ENCODE results near the gene DLG5.

DLG5 gene

DNA sequence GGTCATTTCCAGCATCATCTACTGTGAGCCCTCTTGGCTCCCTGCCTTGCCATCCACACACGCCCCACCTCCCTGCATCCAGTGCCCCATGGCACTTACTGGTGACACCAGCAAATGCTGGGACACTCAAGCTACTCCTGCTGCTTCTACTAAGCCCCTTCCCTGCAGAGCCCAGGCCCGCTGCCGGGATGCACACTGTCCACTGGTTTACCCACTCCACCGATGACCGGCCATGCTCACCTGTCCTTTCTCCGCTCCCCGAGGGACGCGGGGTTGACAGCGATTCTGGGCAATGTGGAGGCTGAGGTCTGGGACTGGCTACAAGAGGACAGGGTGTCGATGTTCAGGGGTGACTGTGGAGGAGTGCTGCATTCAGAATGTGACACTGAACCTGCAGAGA lies 110.2 kb downstream of the DLG5 start:
- no peak for DNase-seq

DNA sequence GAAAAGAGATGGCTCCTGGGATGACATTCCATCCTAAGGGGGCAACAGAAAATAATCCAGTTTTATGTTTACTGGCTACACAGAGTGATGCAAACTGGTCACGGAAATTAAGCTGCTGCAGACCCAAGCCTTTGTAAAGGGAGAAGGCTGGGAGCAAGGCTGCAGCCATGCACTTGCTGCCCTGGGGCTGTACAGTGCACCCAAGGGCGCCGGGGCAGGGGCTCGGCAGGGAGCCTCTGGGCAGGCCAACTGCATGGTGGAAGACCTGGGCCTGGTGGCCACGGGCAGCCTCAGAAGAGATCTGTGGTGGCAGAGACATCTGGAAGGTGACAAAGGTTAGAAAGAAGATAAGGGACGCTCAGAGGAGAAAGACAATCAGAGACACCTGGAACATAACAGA lies 113.8 kb downstream of the DLG5 start:
- DNase-seq = no peak

DNA sequence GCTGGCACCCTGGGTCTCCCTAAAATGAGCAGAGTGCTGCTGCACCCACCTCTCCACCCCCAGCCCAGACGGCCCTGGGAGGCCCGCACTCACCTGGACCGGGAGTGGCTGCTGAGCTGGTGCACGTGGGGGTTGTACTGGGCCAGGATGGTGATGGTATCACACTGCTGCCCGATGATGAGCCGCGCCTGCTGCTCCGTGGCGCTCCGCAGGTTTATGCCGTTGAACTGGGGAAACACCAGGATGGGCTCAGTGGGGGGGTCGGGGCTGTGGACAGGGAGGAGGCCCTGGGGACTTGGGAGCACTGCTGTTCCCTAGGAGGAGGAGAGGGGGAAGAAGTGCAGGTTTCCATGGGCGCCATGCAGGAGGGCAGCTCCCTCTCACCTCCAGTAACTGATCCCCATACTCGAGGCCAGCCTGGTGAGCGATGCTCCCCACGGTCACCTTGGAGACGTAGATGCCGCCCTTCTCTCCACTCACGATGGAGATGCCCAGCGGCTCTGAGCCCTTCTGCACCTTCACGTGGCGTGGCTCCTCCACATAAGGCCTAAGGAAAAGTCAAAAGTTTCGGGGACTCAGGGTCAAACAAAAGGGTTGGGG lies 114.6 kb downstream of the DLG5 start:
- no peak for DNase-seq

DNA sequence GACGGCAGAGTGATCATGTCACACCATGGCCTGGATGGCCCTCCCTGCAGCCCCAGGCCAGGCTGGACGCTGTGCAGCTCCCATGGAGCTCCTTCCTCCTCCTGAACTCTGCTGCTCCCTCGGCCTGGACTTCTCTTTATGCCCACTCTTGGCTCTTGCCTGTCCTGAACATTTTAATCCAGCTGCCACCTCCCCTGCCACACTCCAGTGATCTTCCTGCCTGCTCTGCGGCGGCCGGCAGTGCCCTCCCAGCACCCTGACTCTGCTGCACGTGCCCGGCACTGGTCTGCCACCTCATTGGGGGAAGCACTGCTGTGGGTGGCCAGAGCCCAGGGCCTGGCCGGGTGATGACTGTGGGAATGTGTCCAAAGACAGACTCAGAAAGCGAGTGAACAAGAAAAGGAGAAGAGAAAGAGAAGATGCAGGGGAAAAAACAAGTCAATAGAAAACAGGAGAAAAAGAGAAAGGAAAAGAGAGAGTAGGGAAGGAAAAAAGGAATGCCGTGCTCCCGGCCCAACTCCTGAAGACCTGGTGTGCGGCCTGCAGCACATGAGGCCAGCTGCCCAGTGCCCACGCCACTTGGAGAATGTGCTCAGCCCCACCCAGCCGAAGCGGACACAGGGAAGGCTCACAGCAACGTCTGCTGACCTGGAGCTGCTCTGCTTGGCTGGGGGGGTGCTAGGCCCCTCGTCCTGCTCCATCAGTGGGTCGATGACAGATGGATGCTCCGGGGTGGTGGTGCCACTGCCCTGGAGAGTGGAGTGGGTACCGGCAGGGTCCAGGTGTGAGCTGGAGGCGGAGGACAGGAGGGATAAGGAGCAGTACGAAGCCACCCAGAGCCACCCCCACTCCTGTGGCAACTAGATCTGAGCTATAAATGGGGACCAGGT lies 115.9 kb downstream of the DLG5 start:
- DNase-seq = no peak

DNA sequence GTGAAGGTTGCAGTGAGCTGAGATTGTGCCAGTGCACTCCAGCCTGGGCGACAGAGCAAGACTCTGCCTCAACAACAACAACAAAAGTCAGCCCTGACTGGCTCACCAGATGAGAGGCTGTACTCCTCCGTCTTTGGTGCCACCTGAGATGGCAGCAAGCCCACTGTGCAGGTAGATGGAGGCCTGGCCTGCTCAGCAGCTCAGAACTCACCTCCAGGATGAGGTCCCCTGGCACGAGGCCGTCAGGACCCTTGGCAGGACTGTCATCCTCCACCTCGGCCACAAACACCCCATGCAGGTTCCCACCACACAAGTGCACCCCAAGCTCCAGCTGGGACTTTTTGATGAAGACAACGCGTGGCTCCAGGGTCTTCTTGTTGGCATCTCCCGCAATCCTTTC lies 117.2 kb downstream of the DLG5 start:
- DNase-seq = no peak

DNA sequence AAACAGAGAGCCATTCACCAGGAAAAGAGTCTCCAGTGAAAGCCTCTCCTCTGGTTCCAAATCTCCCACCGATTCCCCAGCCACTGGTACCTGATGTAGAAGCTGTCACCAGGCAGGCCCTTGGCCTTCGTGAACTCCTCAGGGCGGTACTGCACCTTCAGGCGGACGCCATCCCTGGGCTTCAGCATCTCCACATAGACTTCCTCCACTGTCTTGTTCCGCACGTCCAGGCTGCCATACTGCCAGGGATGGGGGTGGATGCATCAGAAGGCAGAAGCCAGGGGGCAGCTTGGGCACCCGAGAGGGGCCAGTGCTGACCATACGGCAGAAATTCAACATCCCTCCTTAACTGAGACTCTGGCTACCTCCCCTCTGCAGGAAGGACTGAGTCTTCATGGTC lies 118.8 kb downstream of the DLG5 start:
- no peak for DNase-seq

DNA sequence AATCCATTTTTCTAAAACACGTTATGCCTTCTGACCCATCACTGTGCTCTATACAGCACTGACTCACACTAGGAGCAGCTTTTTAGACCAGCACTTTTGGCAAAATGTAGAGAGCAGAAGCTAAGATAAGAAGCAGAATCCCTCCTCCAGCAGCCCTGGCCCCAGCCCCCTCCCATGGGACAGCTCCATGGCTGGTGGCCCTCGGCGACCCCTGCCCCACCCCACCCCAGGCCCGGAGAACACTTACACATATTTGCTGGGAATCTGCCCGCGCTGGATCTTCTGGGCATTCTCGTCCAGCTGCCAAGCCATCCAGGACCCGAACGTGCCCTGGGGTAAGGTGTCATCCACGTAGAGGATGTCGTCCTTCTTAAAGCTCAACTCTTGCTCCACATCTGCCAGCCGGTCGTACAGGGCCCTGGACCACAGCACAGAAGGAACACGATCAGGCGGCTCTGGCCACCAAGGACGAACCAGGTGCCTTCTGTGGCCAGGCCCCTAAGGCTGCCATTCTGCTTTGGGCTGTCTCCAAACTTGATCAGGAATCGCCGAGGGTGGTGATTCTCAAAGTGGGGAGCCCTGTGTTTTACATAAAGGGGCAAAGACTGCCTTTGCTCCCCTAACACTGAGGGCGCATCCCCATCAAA lies 119.9 kb downstream of the DLG5 start:
- no peak for DNase-seq

DNA sequence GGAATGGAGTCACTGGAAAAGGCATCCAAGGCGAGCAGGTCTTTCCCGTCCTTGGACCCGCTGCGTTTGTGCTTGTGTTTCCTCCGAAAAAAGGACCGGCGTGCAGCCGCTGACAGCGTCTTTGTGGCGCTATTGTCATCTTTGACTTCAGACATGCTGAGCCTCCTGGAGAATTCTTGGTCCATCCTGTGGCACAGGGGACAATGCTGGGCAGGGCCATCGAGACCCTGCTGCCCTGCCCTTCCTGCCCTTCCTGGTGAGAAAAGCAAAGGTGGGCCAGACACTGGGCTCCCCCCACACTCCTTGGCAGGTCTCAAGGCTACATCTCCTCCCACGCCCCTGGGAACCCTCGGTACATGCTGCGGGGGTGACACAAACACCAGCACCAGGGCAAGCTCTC lies 120.9 kb downstream of the DLG5 start:
- DNase-seq = no peak

DNA sequence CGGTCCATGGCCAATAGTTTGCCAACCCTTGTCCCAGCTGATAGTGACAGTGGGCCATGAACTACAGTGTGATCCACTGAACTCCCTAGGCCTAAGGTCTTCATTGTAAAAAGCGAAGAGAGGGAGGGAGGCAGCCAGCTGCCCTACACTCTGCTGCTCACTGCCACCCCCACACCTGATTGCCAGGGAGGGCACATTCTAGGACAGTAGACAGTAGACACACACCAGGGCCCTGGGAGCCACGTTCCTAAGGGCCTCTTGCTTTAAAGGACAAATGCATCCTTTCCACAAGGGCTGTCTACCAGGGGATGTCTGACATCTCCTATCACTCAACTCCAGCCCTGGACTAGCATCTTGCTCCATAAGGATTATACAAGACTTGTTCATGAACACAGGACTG lies 122.2 kb downstream of the DLG5 start:
- no peak for DNase-seq

DNA sequence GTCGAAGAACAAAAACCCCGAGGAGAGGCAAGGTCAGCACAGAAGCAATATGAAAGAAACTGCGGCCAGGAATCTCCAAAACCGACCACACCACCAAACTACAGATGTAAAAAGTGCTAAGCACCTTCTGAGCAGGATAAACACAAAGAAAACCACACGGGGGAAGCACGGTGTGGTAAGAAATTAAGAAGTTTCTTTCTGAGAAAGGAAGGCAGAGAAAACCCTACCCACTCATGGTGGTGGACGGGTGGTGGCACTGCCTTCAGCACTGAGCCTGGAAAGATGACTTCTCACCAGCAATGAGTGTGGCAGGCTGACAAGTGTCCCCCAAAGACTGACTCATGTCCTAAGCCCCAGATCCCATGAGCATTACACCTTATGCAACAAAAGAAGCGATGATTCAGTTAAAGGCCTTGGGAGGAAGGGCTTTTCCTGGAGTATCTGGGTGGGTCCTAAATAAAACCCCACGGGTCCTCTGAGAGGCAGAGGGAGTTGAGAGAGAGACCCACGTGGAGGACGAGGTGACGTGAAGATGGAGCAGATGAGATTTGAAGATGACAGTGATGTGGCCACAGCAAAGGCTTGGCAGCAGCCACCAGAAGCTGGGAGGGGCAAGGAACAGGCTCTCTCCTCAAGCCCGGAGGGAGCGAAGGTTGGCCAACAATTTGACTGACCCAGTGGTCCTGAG lies 124.9 kb downstream of the DLG5 start:
- no peak for DNase-seq

DNA sequence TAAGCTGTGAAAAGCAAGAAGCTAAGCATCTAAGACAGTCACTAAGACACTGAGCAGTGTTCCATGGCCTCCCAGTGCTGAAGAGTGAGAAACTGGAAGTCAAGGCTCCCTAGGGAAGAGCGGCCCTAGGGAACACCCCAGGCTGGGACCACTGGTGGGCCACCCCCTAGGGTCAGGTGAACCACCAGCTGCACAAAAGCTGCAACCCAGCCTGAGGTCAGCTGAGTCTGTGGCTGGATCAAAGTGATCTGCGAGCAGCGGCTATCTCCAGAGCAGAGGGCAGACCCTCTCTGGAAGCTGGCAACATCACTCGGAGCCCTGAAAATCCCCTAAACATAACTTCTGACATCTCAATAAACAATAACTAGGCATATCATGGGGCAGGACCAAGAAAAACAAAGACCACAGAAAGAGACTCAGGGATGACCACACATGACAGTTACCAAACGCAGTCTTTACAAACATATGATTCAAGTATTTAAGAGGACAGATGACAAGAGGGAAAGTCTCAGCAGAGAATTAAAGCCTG lies 125.8 kb downstream of the DLG5 start:
- no peak for DNase-seq

DNA sequence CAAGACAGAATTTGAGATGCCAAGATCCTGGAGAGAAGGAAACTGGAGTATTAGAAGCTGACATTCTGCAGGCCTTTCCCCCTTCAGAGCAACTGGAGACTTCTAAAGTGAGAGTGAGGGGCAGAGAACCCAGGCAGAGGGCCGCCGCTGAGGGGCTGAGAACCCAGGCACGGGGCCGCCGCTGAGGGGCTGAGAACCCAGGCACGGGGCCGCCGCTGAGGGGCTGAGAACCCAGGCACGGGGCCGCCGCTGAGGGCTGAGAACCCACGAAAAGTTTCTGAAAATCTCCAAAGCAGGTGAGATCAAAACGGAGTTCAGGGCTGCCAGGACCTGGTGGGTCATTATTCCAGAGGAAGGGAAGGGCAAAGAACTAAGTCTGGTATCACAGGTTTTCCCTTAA lies 126.2 kb downstream of the DLG5 start:
- no peak for DNase-seq

DNA sequence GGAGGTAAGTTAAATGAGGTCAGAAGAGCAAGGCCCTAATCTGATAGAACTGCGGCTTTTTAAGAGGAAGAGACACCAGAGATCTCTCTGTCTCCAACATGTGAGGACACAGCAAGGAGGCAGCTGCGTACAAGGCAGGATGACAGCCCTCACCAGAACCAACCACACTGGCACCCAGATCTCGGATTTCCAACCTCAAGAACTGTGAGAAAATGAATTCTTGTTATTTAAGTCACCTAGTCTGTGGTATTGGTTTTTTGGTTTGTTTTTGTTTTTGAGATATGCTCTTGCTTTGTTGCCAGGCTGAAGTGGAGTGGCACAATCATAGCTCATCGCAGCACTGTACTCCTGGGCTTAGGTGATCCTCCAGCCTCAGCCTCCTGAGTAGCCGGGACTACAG lies 127.2 kb downstream of the DLG5 start:
- DNase-seq = no peak

DNA sequence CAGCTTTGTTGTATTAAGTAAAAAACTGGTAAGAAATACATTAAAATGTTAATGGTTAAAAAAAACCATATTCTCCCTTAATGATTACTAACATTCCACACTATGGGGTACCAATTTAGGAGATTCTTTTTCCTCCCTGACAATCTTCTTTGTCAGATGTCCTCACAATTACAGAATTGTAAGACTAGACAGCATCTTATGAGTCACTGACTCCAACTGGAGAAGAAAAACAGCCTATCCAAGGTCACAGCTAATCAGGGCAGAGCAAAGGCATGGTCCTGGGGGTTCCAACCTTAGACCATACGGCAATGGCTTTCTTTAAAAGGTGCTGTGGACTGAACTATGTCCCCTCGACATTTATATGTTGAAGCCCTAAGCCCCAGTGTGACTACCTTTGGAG lies 127.6 kb downstream of the DLG5 start:
- DNase-seq = no peak

DNA sequence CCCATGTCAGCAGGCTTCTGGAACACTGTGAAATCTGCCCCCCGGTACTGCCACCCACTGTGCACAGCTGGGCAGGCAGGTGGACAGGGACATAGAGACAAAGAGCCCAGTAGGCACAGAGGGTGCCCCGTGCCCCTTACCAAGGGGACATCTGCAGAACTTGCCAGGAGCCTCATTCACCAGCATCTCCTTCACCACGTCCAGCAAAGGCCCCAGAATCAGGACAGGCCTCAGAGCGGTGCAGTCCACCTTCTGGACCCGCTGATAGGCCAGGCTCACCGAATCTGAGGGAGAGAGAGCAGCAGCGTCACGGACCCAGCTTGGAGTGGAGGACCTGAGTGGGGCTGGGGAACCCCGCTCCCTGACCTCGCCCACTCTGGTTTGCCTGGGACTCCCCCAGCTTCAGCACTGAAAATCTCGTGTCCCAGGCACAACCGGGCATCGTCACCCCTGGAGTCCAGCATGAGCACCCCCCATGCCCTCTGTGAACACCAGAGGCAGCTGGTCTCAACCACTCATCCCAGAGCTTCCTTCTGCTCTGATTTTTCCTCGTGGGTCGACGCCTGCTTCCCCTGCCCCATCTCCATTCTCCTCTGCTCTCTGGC lies 130.1 kb downstream of the DLG5 start:
- DNase-seq = no peak

DNA sequence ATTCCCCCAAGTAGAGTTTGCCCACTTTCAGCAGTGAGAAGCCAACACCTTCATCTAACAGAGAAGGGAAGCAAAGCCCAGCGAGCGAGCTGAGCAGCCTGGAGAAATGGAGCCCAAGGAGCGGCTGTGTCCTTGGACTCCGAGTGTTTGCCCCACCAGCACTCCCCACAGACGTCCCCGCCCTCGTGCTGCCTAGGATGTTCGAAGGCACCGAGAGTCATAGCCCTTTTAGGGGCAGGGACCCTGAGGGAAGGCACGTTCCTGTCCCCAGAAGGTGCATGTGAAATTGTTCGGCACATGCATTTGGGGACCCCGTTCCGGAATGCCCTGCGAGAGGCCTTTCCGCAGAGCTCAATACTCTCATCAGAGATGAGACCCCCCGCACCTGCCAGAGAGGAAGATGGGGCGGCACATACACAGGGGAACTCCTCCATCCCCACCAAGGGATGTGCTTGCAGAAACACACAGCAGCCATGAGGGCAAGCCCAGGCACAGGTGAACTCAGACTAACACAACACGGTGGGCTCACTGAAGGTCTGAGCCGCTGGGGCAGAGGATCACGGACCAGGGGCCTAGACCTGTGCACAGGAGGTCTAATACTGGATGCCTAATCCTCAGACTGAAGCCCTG lies 131.0 kb downstream of the DLG5 start:
- no peak for DNase-seq

DNA sequence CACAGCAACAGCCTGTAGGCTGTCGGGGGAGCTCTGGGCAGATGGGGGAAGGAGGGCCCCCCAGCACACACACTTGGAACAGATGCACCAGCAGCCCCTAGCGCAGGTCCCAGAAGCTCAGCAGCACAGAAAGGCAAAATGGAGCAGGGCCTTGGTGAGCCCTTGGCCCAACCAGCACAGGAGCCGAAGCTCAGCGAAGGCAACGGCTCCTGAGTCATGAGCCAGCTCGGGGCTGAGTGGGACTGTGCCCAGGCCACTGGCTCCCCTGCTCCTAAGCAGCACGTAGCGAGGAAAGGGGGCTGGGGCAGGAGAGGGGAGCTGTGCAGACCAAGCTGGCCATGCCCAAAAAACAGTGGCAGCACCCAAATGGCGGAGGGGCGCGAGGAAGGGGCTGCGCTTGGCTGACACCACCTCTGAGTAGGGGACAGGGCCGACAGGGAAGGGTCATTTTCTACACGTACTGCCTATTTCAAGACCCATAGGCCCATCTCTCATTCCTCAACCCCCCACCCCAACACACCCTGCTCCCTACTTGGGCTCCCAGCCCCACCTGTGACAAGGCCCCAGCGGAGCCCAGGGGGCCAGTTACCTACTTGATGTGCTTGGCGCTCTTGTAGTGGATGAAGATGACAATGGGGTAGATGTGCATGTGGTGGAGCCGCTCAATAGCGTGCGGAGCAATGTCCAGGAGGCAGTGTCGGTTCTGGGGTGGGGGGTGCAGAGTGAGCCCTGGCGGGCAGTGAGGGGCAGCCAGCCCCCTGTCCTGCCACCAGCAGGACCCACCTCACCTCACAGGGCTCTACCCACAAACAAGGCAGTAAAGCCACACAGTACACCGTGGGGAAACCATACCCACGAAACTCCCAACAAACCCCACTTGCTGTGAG lies 132.1 kb downstream of the DLG5 start:
- DNase-seq = no peak

DNA sequence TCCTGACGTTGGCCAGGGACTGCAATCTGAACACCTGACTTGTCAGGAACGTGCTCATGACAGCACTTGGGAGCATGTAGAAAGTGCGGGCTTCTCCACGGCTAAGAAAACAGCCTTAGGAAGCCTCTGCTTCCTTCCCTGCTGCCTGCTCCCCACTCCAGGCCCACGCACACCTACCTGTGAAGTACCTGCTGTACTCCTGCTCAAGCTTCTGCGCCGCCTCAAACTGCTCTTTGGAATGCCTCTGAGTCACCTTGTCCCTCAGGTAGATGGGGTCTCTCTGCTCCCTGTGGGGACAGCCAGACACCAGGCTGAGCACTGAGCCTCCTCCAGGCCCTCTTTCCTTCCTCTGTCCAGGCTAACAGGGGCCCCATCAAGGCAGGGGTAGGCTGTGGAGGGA lies 132.7 kb downstream of the DLG5 start:
- no peak for DNase-seq

DNA sequence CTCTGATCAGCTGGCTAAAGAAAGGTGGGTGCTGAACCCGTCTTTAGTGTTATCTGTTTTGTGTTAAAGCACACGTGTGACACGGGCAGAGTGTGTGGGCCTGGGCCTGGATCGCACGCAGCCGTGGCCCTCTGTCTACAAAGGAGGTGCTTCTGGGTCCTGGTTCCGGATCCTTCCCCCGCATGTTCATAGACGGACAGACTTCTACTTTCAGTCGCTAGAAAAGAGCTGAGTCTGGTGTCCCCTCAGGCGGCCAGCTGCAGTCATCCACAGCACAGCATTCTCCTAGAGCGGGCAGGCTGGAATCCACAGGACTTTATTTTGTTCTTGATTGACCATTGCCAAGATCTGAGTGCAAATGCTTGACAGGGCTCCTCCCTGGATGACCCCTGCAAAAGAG lies 134.4 kb downstream of the DLG5 start:
- no peak for DNase-seq

DNA sequence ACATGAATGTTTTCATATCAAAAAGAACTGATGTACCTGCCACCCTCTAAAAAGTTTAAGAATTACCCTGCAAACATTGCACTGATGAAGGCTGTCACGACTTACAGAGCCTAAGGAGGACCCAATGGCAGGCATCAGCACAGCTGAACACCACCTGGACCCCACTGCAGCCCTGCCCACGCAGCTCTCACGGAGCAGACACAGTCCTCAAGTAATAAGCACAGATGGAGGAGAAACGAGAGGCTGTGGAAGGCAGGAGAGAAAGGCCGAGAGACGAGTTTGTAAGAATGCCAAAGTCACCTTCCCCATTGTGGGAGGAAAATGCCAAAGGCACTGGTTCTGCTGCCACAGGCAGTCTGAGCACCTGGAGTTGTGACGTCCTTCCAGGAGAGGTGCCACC lies 135.0 kb downstream of the DLG5 start:
- no peak for DNase-seq

DNA sequence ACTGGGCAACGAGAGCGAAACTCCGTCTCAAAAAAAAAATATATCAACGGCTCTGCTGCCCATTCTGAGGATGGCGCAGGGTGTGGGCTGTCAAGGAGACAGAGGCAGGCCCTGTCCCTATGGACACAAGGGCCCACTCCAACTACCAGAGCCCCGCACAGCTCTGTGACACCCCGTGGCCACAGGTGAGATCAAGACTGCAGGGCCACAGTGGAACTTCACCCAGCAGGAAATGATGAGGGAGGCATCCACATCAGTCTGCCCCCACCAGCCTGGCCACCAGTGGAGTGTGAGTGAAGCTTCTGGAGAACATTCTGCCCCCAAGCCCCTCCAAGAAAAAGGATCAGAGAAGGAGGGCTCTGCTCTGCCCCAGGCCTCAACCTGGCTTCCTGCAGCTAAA lies 136.7 kb downstream of the DLG5 start:
- DNase-seq = no peak
